ENCODE results near the gene SMPD4.
"Not testable (repeated sequence)": the region's sequence is repeated elsewhere in the genome, so short reads cannot be mapped to it uniquely, and the experiment has no call there.

SMPD4 gene

GRCh38 chr2:130188958-130189357 is 7.6 kb upstream of the SMPD4 start:
- DNase-seq; intact Hi-C loops (cut with DNase I): not testable (repeated sequence)

GRCh38 chr2:130187859-130188792 is 6.7 kb upstream of the SMPD4 start:
- intact Hi-C loops (cut with DNase I); DNase-seq: not testable (repeated sequence)

- intact Hi-C loops (cut with DNase I): no loop called here
- DNase-seq: no peak
Observed at GRCh38 chr2:130187268-130187667, 5.9 kb upstream of the SMPD4 start.

- DNase-seq: no peak
- intact Hi-C loops (cut with DNase I): no loop called here
Observed at GRCh38 chr2:130186391-130186790, 5.0 kb upstream of the SMPD4 start.

GRCh38 chr2:130185896-130186295 is 4.5 kb upstream of the SMPD4 start:
- no peak for DNase-seq
- intact Hi-C loops (cut with DNase I): no loop called here

- intact Hi-C loops (cut with DNase I): no loop called here
- DNase-seq: no peak
Observed at GRCh38 chr2:130185436-130185835, 4.0 kb upstream of the SMPD4 start.

GRCh38 chr2:130183512-130184373 is 2.3 kb upstream of the SMPD4 start:
- intact Hi-C loops (cut with DNase I): loop anchor here (5.0 kb wide), 1 partner anchor 159 kb away; the partner anchor contains the start of gene IMP4
- DNase-seq: peak in 27 of 42 donors; percentile 14 to 60 (median 37)

- intact Hi-C loops (cut with DNase I): loop anchor here (5.0 kb wide), 1 partner anchor 159 kb away; the partner anchor contains the start of gene IMP4
- peak in 2 of 42 donors; percentile 6 to 16 for DNase-seq
Observed at GRCh38 chr2:130182826-130183511, 1.6 kb upstream of the SMPD4 start.

- intact Hi-C loops (cut with DNase I): loop anchor here (5.0 kb wide), 1 partner anchor 160 kb away; the partner anchor contains the start of gene IMP4
Observed at GRCh38 chr2:130181880-130182682, 679 bp upstream of the SMPD4 start, which contains the start of gene MZT2B. Gene MZT2B, plus strand, starts transcription at chr2:130182262. Its CDS starts 21 bp downstream, at chr2:130182283.

GRCh38 chr2:130180404-130181324 is 738 bp downstream of the SMPD4 start:
- intact Hi-C loops (cut with DNase I): loop anchor here (5.0 kb wide), 1 partner anchor 162 kb away; the partner anchor contains the start of gene IMP4
- DNase-seq: peak in 1 of 42 donors; percentile 17

More at GRCh38 chr2:130181880-130182682, 679 bp upstream of the SMPD4 start, which contains the start of gene MZT2B:
- peak; percentile 69 to 93 (median 87) for DNase-seq

- intact Hi-C loops (cut with DNase I): not testable (repeated sequence)
Observed at GRCh38 chr2:130174866-130175265, 6.5 kb downstream of the SMPD4 start.

GRCh38 chr2:130169896-130170295 is 11.5 kb downstream of the SMPD4 start:
- DNase-seq: no peak
- intact Hi-C loops (cut with DNase I): no loop called here

More at GRCh38 chr2:130174866-130175265, 6.5 kb downstream of the SMPD4 start:
- DNase-seq: not testable (repeated sequence)

- DNase-seq; intact Hi-C loops (cut with DNase I): not testable (repeated sequence)
Observed at GRCh38 chr2:130169163-130169562, 12.2 kb downstream of the SMPD4 start.

- DNase-seq; intact Hi-C loops (cut with DNase I): not testable (repeated sequence)
Observed at GRCh38 chr2:130166611-130167010, 14.8 kb downstream of the SMPD4 start.

- DNase-seq: no peak
- intact Hi-C loops (cut with DNase I): no loop called here
Observed at GRCh38 chr2:130165293-130166016, 15.9 kb downstream of the SMPD4 start.

- no peak for DNase-seq
- intact Hi-C loops (cut with DNase I): no loop called here
Observed at GRCh38 chr2:130162968-130163367, 18.4 kb downstream of the SMPD4 start.

Measured in head of caudate nucleus (tissue), 42 donors.